Measurements from ENCODE around the gene EFL1. TPM values are rescaled to one million over a fixed set of nuclear protein-coding genes. Genes with fewer than 3 reads are reported as not detected.

Gene EFL1
- total and polyA plus RNA-seq, 2 of the 4 experiments (the other 2 are of a cell fraction), result 10.1 to 24.6 TPM

GRCh38 chr15:82303956-82304777, 41.6 kb upstream of the EFL1 start:
- dilution Hi-C loops (cut with HindIII; ENCODE audit: low sequenced_read_pairs, unreplicated experiment), result no loop called here
- CTCF ChIA-PET, result no interaction called here
- 80% methylated on average over 4 of the region's 12 CpGs; no CpG with 5 or more reads in 1 of the 2 experiments for WGBS, 2 experiments (ENCODE audit: extremely low coverage in 2 of 2, insufficient read length in 1 of 2)

More at GRCh38 chr15:82303956-82304777, 41.6 kb upstream of the EFL1 start:
- Histone ChIP-seq H3K9ac (ENCODE audit: low read depth, low read length) (no peak overlapping the region), H3K27me3 (ENCODE audit: control insufficient read depth, insufficient read depth, low read length) (peaks cover 30% of the 10 kb centered on the region), H3K4me3 (ENCODE audit: insufficient read depth, low read depth, low read length) (no peak overlapping the region), H4K20me1 (ENCODE audit: insufficient read depth, low read length) (no peaks in the 10 kb centered on the region), H2BK20ac (ENCODE audit: low read depth, low read length) (no peak overlapping the region), H2AFZ (replicated peaks; ENCODE audit: low read length, poor library complexity) (no peak overlapping the region), H3K18ac (ENCODE audit: low read depth, low read length) (no peak overlapping the region), H2BK15ac (ENCODE audit: low read depth, low read length) (no peak overlapping the region), H3K36me3 (ENCODE audit: control insufficient read depth, insufficient read depth, low read length) (no peaks in the 10 kb centered on the region), H3K9me3 (ENCODE audit: control insufficient read depth, insufficient read depth, low read length) (no peaks in the 10 kb centered on the region), H4K8ac (ENCODE audit: low read depth in 2 of 2, low read length in 2 of 2) (no peak overlapping the region), H3K4ac (ENCODE audit: low read depth, low read length) (no peak overlapping the region), H3K9me1 (ENCODE audit: insufficient read depth, low read length) (peaks cover 4% of the 10 kb centered on the region), H4K91ac (ENCODE audit: insufficient read depth, low read depth, low read length) (no peak overlapping the region), H3K4me2 (ENCODE audit: low read depth, low read length) (no peak overlapping the region), H2AK9ac (replicated peaks; ENCODE audit: low read depth, low read length, poor library complexity) (no peak overlapping the region), H4K5ac (ENCODE audit: low read depth, low read length) (no peak overlapping the region), H2BK5ac (ENCODE audit: low read depth, low read length, poor library complexity, severe bottlenecking) (no peak overlapping the region), H3K56ac (ENCODE audit: extremely low read depth, insufficient read depth, low read length) (no peak overlapping the region), H3K4me1 (ENCODE audit: control insufficient read depth, insufficient read depth, low read length) (no peaks in the 10 kb centered on the region), H3K79me1 (ENCODE audit: low read depth in 1 of 2, low read length in 2 of 2) (no peaks in the 10 kb centered on the region), H3K27ac (ENCODE audit: insufficient read depth, low read length) (no peak overlapping the region), H3K14ac (replicated peaks; ENCODE audit: low read depth, low read length) (no peak overlapping the region), H2AK5ac (ENCODE audit: low read depth, low read length) (no peak overlapping the region), H2BK120ac (ENCODE audit: low read depth, low read length) (no peak overlapping the region), H3K23ac (ENCODE audit: low read depth, low read length) (no peak overlapping the region)
- DNase-seq (no peak), ATAC-seq (ENCODE audit: low read depth) (no peak)
- intact Hi-C loops (cut with micrococcal nuclease) (no loop called here), in situ Hi-C loops (cut with MboI; ENCODE audit: low sequenced_read_pairs) (no loop called here)
- POLR2A ChIA-PET (ENCODE audit: unreplicated experiment), result no interaction called here
- TF ChIP-seq SMC3 (IDR thresholded peaks at IDR 0.05; ENCODE audit: low read depth, low read length) (no peak), MAZ (IDR thresholded peaks at IDR 0.05; ENCODE audit: borderline replicate concordance, low read depth, low read length) (no peak), NFE2L2 (IDR thresholded peaks at IDR 0.05; ENCODE audit: low read depth, low read length) (no peak), USF2 (IDR thresholded peaks at IDR 0.05; ENCODE audit: low read depth, low read length) (no peak), RCOR1 (IDR thresholded peaks at IDR 0.05; ENCODE audit: insufficient replicate concordance, low read length) (no peak), ELK1 (IDR thresholded peaks at IDR 0.05; ENCODE audit: borderline replicate concordance, low read depth, low read length) (no peak), MXI1 (IDR thresholded peaks at IDR 0.05; ENCODE audit: borderline replicate concordance, low read depth, low read length) (no peak), RAD21 (IDR thresholded peaks at IDR 0.05; ENCODE audit: low read length) (no peak), CTCF (conservative IDR thresholded peaks at IDR 0.05; ENCODE audit: low read depth, low read length) (no peak), CEBPB (IDR thresholded peaks at IDR 0.05; ENCODE audit: low read depth, low read length) (no peak), POLR2A (IDR thresholded peaks at IDR 0.05; ENCODE audit: low read depth, low read length) (no peak), MAFK (IDR thresholded peaks at IDR 0.05; ENCODE audit: low read depth, low read length) (no peak)
- no TSS peak for BruUV-seq (replicated peaks)
